ENCODE results near the gene GSTA3.
"Not testable (repeated sequence)": the region's sequence is repeated elsewhere in the genome, so short reads cannot be mapped to it uniquely, and the experiment has no call there.

GSTA3 gene

GRCh38 chr6:52856137-52856536 is 53.4 kb downstream of the GSTA3 start:
- DNase-seq: not testable (repeated sequence)

GRCh38 chr6:52849137-52849536 is 60.4 kb downstream of the GSTA3 start:
- DNase-seq: no peak

Data from NCI-H1092 treated with DMSO at 0.1 percent for 48 hours (cell line).